ENCODE results near the gene PON2. TPM values are rescaled to one million over a fixed set of nuclear protein-coding genes. Genes with fewer than 3 reads are reported as not detected.
A peak's percentile ranks its signal among the peaks of the same experiment; 100 is the strongest.

The PON2 gene
- total and polyA plus RNA-seq, 2 donors (not counting 1 experiment from before 2014, with no cell fraction given), result 7.5 to 8.3 TPM

DNA sequence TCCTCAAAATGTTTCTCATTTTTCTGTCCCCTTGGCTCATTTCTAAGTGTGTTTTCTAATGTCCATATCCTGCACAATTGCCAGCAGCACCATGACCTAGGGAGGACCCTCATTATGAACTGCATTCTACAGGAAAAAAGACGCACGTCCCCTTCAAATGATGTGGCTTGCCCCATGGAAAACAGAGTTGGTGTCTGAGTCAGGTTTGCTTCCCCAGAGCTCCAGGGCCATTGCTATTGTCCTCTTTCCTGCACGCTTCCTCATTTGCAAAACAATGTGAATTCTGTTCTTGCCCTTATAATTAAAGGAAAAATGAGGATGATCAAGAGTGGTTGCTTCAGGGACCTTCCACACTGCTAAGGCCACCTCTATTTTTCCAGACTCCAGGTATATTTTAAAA is 36.2 kb upstream of the PON2 start:
- Mint-ChIP-seq H3K9me3 (ENCODE audit: insufficient read depth) (no peaks in the 10 kb centered on the region), H3K4me3 (no peak overlapping the region), H3K27ac (peak overlapping the region; percentile 51), H3K4me1 (peaks cover 10% of the 10 kb centered on the region), H3K27me3 (peaks cover 6% of the 10 kb centered on the region)
- H3K9me3 ChIP-seq (ENCODE audit: control extremely low read depth in 1 of 3, control insufficient read depth in 2 of 3, insufficient read depth in 1 of 3, low read length in 2 of 3), result no peaks in the 10 kb centered on the region
- no peak overlapping the region for H3K4me3 ChIP-seq (ENCODE audit: control extremely low read depth in 1 of 5, extremely low read depth in 1 of 5, insufficient read depth in 1 of 5, low read depth in 2 of 5, low read length in 4 of 5)
- H2AFZ ChIP-seq (ENCODE audit: insufficient read depth, low read depth, low read length, poor library complexity, severe bottlenecking), result no peak overlapping the region
- WGBS (ENCODE audit: insufficient coverage), result 95% methylated on average over 2 of the region's 3 CpGs
- no peaks in the 10 kb centered on the region for H4K20me1 ChIP-seq (ENCODE audit: control insufficient read depth, insufficient read depth, low read length, poor library complexity, severe bottlenecking)
- no peak overlapping the region for H3K27ac ChIP-seq (ENCODE audit: low read length in 2 of 2)
- POLR2A ChIA-PET, result no interaction called here
- no peaks in the 10 kb centered on the region for H3K27me3 ChIP-seq (replicated peaks in 1 of 4; ENCODE audit: control extremely low read depth in 1 of 4, control insufficient read depth in 3 of 4, insufficient read depth in 4 of 4, low read length in 3 of 4)
- intact Hi-C loops (cut with micrococcal nuclease), result loop anchor here (10.0 kb wide), 1 partner anchor 126 kb away; no protein-coding TSS in a partner anchor
- H3K9ac ChIP-seq (ENCODE audit: low read length), result no peak overlapping the region
- CTCF ChIA-PET, result interaction anchor here (1.1 to 12.6 kb wide), 2 partner anchors 9 to 1022 kb away, joined by 3 to 246 read pairs; no protein-coding TSS in a partner anchor
- H3K79me2 ChIP-seq (ENCODE audit: control insufficient read depth, insufficient read depth, low read length), result no peaks in the 10 kb centered on the region
- DNase-seq (no peak), ATAC-seq (ENCODE audit: low read depth) (no peak)
- H3K4me1 ChIP-seq (ENCODE audit: control insufficient read depth in 2 of 2, insufficient read depth in 2 of 2, low read length in 2 of 2), result peaks cover 6% of the 10 kb centered on the region in 2 donors
- no peak for TF ChIP-seq EZH2 (IDR thresholded peaks at IDR 0.05; ENCODE audit: borderline replicate concordance, insufficient read depth, low read depth, low read length, poor library complexity, severe bottlenecking)
- TF ChIP-seq, protein P1, sequence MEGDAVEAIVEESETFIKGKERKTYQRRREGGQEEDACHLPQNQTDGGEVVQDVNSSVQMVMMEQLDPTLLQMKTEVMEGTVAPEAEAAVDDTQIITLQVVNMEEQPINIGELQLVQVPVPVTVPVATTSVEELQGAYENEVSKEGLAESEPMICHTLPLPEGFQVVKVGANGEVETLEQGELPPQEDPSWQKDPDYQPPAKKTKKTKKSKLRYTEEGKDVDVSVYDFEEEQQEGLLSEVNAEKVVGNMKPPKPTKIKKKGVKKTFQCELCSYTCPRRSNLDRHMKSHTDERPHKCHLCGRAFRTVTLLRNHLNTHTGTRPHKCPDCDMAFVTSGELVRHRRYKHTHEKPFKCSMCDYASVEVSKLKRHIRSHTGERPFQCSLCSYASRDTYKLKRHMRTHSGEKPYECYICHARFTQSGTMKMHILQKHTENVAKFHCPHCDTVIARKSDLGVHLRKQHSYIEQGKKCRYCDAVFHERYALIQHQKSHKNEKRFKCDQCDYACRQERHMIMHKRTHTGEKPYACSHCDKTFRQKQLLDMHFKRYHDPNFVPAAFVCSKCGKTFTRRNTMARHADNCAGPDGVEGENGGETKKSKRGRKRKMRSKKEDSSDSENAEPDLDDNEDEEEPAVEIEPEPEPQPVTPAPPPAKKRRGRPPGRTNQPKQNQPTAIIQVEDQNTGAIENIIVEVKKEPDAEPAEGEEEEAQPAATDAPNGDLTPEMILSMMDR (IDR thresholded peaks at IDR 0.05), result no peak
- no peak overlapping the region for H3K4me2 ChIP-seq (replicated peaks; ENCODE audit: low read depth, low read length, poor library complexity, severe bottlenecking)
- H3K36me3 ChIP-seq (replicated peaks in 1 of 2; ENCODE audit: control extremely low read depth in 1 of 2, control insufficient read depth in 1 of 2, extremely low read depth in 1 of 2, insufficient read depth in 2 of 2, low read length in 1 of 2), result no peaks in the 10 kb centered on the region

DNA sequence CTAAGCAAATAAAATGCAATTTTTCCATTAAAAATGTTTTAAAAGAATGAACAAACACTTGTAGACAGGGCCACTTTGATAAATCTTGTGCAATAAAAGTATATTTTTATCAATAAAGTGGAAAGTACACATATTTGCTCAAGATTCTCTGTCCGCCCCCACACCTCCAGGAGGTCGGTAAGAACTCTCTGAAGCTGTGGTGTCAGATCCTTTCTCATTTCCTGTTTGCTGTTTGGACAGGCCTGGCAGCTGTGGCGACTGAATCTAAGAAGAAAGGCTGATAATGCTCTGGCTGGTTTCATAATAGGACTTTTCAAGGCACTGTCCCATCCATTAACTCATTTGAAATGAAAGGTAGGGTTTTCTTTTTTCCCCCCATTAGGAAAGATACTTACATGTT is 35.6 kb upstream of the PON2 start:
- H3K36me3 ChIP-seq (replicated peaks in 1 of 2; ENCODE audit: control extremely low read depth in 1 of 2, control insufficient read depth in 1 of 2, extremely low read depth in 1 of 2, insufficient read depth in 2 of 2, low read length in 1 of 2), result no peaks in the 10 kb centered on the region
- no peak overlapping the region for H3K4me3 Mint-ChIP-seq
- H3K79me2 ChIP-seq (ENCODE audit: control insufficient read depth, insufficient read depth, low read length), result no peaks in the 10 kb centered on the region
- ChIA-PET CTCF (interaction anchor here (1.1 kb wide), 1 partner anchor 10 kb away, joined by 3 read pairs; no protein-coding TSS in a partner anchor), POLR2A (no interaction called here)
- H3K4me3 ChIP-seq (ENCODE audit: control extremely low read depth in 1 of 5, extremely low read depth in 1 of 5, insufficient read depth in 1 of 5, low read depth in 2 of 5, low read length in 4 of 5), result no peak overlapping the region
- no peak for TF ChIP-seq EZH2 (IDR thresholded peaks at IDR 0.05; ENCODE audit: borderline replicate concordance, insufficient read depth, low read depth, low read length, poor library complexity, severe bottlenecking)
- TF ChIP-seq, protein P1 (IDR thresholded peaks at IDR 0.05), result no peak
- intact Hi-C loops (cut with micrococcal nuclease), result loop anchor here (10.0 kb wide), 1 partner anchor 126 kb away; no protein-coding TSS in a partner anchor
- ATAC-seq (ENCODE audit: low read depth) (no peak), DNase-seq (no peak)
- H3K27me3 ChIP-seq (replicated peaks in 1 of 4; ENCODE audit: control extremely low read depth in 1 of 4, control insufficient read depth in 3 of 4, insufficient read depth in 4 of 4, low read length in 3 of 4), result no peaks in the 10 kb centered on the region
- no peak overlapping the region for H3K27ac ChIP-seq (ENCODE audit: low read length in 2 of 2)
- no CpG with 5 or more reads among the region's 3 CpGs for WGBS (ENCODE audit: insufficient coverage)
- H3K9me3 Mint-ChIP-seq (ENCODE audit: insufficient read depth), result no peaks in the 10 kb centered on the region
- H3K4me1 ChIP-seq (ENCODE audit: control insufficient read depth in 2 of 2, insufficient read depth in 2 of 2, low read length in 2 of 2), result peaks cover 6% of the 10 kb centered on the region in 2 donors
- H3K27ac Mint-ChIP-seq, result no peak overlapping the region
- no peaks in the 10 kb centered on the region for H3K9me3 ChIP-seq (ENCODE audit: control extremely low read depth in 1 of 3, control insufficient read depth in 2 of 3, insufficient read depth in 1 of 3, low read length in 2 of 3)
- no peak overlapping the region for H3K9ac ChIP-seq (ENCODE audit: low read length)
- peaks cover 6% of the 10 kb centered on the region for H3K27me3 Mint-ChIP-seq
- peaks cover 10% of the 10 kb centered on the region for H3K4me1 Mint-ChIP-seq
- peak overlapping the region; percentile 17 for H2AFZ ChIP-seq (ENCODE audit: insufficient read depth, low read depth, low read length, poor library complexity, severe bottlenecking)
- no peak overlapping the region for H3K4me2 ChIP-seq (replicated peaks; ENCODE audit: low read depth, low read length, poor library complexity, severe bottlenecking)
- no peaks in the 10 kb centered on the region for H4K20me1 ChIP-seq (ENCODE audit: control insufficient read depth, insufficient read depth, low read length, poor library complexity, severe bottlenecking)
